ENCODE data around the gene ABCB1. TPM values are rescaled to one million over a fixed set of nuclear protein-coding genes. Genes with fewer than 3 reads are reported as not detected.
"Not testable (repeated sequence)": the region's sequence is repeated elsewhere in the genome, so short reads cannot be mapped to it uniquely, and the experiment has no call there.

Gene ABCB1
- total RNA-seq, 2 experiments from 2014 or later, result 10.6 to 12.2 TPM

- no peaks in the 10 kb centered on the region for H3K27me3 Mint-ChIP-seq
- peaks cover 5% of the 10 kb centered on the region for H3K36me3 ChIP-seq (ENCODE audit: insufficient read depth, low read length)
- peaks cover 40% of the 10 kb centered on the region for H3K36me3 Mint-ChIP-seq (ENCODE audit: low read depth)
- no peak overlapping the region for H3K4me3 ChIP-seq (ENCODE audit: low read length)
- no peak for TF ChIP-seq CTCF (IDR thresholded peaks at IDR 0.05)
- ATAC-seq (ENCODE audit: poor library complexity) (no peak), DNase-seq (no peak)
- CTCF ChIA-PET, result no interaction called here
- intact Hi-C loops (cut with DNase I, micrococcal nuclease), result no loop called here
- POLR2A ChIA-PET, result no interaction called here
- no peaks in the 10 kb centered on the region for H3K4me1 Mint-ChIP-seq (ENCODE audit: low read depth)
- H3K4me1 ChIP-seq (ENCODE audit: insufficient read depth, low read length), result no peaks in the 10 kb centered on the region
- H3K27ac ChIP-seq (ENCODE audit: low read depth in 1 of 2, low read length in 2 of 2), result no peak overlapping the region
- no peaks in the 10 kb centered on the region for H3K27me3 ChIP-seq (ENCODE audit: control insufficient read depth in 1 of 2, insufficient read depth in 2 of 2, low read length in 2 of 2)
- H3K9me3 Mint-ChIP-seq, result no peaks in the 10 kb centered on the region
- no peaks in the 10 kb centered on the region for H3K9me3 ChIP-seq (ENCODE audit: control insufficient read depth in 1 of 2, insufficient read depth in 1 of 2, low read length in 2 of 2)
- no peak overlapping the region for H3K27ac Mint-ChIP-seq
- no peak overlapping the region for H3K4me3 Mint-ChIP-seq
Measured at GRCh38 chr7:87580636-87581035, 20.0 kb downstream of the ABCB1 start.

GRCh38 chr7:87575521-87575920 is 25.2 kb downstream of the ABCB1 start:
- Histone ChIP-seq H3K9me3 (ENCODE audit: control insufficient read depth in 1 of 2, insufficient read depth in 1 of 2, low read length in 2 of 2) (no peaks in the 10 kb centered on the region), H3K27ac (ENCODE audit: low read depth in 1 of 2, low read length in 2 of 2) (no peak overlapping the region), H3K4me1 (ENCODE audit: insufficient read depth, low read length) (no peaks in the 10 kb centered on the region), H3K27me3 (ENCODE audit: control insufficient read depth in 1 of 2, insufficient read depth in 2 of 2, low read length in 2 of 2) (no peaks in the 10 kb centered on the region), H3K36me3 (ENCODE audit: insufficient read depth, low read length) (no peaks in the 10 kb centered on the region), H3K4me3 (ENCODE audit: low read length) (no peak overlapping the region)
- ChIA-PET POLR2A (no interaction called here), CTCF (no interaction called here)
- ATAC-seq (ENCODE audit: poor library complexity), result no peak
- TF ChIP-seq CTCF (IDR thresholded peaks at IDR 0.05), result no peak
- peaks cover 8% of the 10 kb centered on the region for H3K36me3 Mint-ChIP-seq (ENCODE audit: low read depth)
- no peak overlapping the region for H3K4me3 Mint-ChIP-seq
- intact Hi-C loops (cut with DNase I, micrococcal nuclease), result no loop called here
- H3K27me3 Mint-ChIP-seq, result no peaks in the 10 kb centered on the region
- H3K27ac Mint-ChIP-seq, result no peak overlapping the region
- no peak for DNase-seq
- no peaks in the 10 kb centered on the region for H3K4me1 Mint-ChIP-seq (ENCODE audit: low read depth)
- peaks cover 2% of the 10 kb centered on the region for H3K9me3 Mint-ChIP-seq

GRCh38 chr7:87574630-87575029 is 26.1 kb downstream of the ABCB1 start:
- no peaks in the 10 kb centered on the region for H3K4me1 Mint-ChIP-seq (ENCODE audit: low read depth)
- H3K27me3 Mint-ChIP-seq, result no peaks in the 10 kb centered on the region
- ChIA-PET POLR2A (no interaction called here), CTCF (no interaction called here)
- ATAC-seq (ENCODE audit: poor library complexity) (no peak), DNase-seq (no peak)
- H3K4me1 ChIP-seq (ENCODE audit: insufficient read depth, low read length), result no peaks in the 10 kb centered on the region
- H3K4me3 ChIP-seq (ENCODE audit: low read length), result no peak overlapping the region
- H3K27ac Mint-ChIP-seq, result no peak overlapping the region
- H3K9me3 Mint-ChIP-seq, result peaks cover 2% of the 10 kb centered on the region
- intact Hi-C loops (cut with DNase I, micrococcal nuclease), result no loop called here
- H3K27ac ChIP-seq (ENCODE audit: low read depth in 1 of 2, low read length in 2 of 2), result no peak overlapping the region
- H3K4me3 Mint-ChIP-seq, result no peak overlapping the region
- no peaks in the 10 kb centered on the region for H3K27me3 ChIP-seq (ENCODE audit: control insufficient read depth in 1 of 2, insufficient read depth in 2 of 2, low read length in 2 of 2)
- no peak for TF ChIP-seq CTCF (IDR thresholded peaks at IDR 0.05)
- H3K9me3 ChIP-seq (ENCODE audit: control insufficient read depth in 1 of 2, insufficient read depth in 1 of 2, low read length in 2 of 2), result no peaks in the 10 kb centered on the region
- peaks cover 3% of the 10 kb centered on the region for H3K36me3 Mint-ChIP-seq (ENCODE audit: low read depth)
- no peaks in the 10 kb centered on the region for H3K36me3 ChIP-seq (ENCODE audit: insufficient read depth, low read length)

GRCh38 chr7:87572513-87572912 is 28.2 kb downstream of the ABCB1 start:
- H3K4me3 Mint-ChIP-seq; intact Hi-C loops (cut with DNase I, micrococcal nuclease); H3K4me3 ChIP-seq (ENCODE audit: low read length); H3K27ac Mint-ChIP-seq; CTCF ChIA-PET; H3K4me1 Mint-ChIP-seq (ENCODE audit: low read depth); DNase-seq; H3K36me3 ChIP-seq (ENCODE audit: insufficient read depth, low read length); H3K27me3 ChIP-seq (ENCODE audit: control insufficient read depth in 1 of 2, insufficient read depth in 2 of 2, low read length in 2 of 2); H3K9me3 ChIP-seq (ENCODE audit: control insufficient read depth in 1 of 2, insufficient read depth in 1 of 2, low read length in 2 of 2); H3K4me1 ChIP-seq (ENCODE audit: insufficient read depth, low read length); H3K27ac ChIP-seq (ENCODE audit: low read depth in 1 of 2, low read length in 2 of 2); H3K9me3 Mint-ChIP-seq; H3K36me3 Mint-ChIP-seq (ENCODE audit: low read depth); ATAC-seq (ENCODE audit: poor library complexity); H3K27me3 Mint-ChIP-seq; POLR2A ChIA-PET: not testable (repeated sequence)
